Omental fat pad (tissue), 4 donors: Measurements from ENCODE around the gene LTF. TPM values are rescaled to one million over a fixed set of nuclear protein-coding genes. Genes with fewer than 3 reads are reported as not detected.

Source experiments
- ATAC-seq: fragments of 150-250 bp; one replicate; pipeline ENCODE4 v1.9.1; 2016; ENCODE audit warnings: mild to moderate bottlenecking, moderate library complexity; ENCODE audit not compliant: low FRiP score
- DNase-seq: peaks from one replicate; pipeline ENCODE4 v3.0.0-alpha.2; 2019; ENCODE audit warnings: low spot score
- total RNA-seq, 4 donors: library from RNA; depleted of rRNA; stranded (reverse); fragments of >200 nt; gene quantifications; one replicate each; pipeline ENCODE4 v1.1.0, GENCODE V29; 2016
- TF ChIP-seq, protein P1 (sequence below), 3 donors: fragments of 450-650 bp; IDR thresholded peaks; one replicate each; pipeline ENCODE4 v1.5.1; 2016 to 2017; ENCODE audit warnings: antibody characterized with exemption in 3 of 3, mild to moderate bottlenecking in 3 of 3, moderate library complexity in 2 of 3

LTF gene
- total RNA-seq, 4 donors from 2014 or later: 3.0 to 9.6 (median 6.9) TPM

DNA sequence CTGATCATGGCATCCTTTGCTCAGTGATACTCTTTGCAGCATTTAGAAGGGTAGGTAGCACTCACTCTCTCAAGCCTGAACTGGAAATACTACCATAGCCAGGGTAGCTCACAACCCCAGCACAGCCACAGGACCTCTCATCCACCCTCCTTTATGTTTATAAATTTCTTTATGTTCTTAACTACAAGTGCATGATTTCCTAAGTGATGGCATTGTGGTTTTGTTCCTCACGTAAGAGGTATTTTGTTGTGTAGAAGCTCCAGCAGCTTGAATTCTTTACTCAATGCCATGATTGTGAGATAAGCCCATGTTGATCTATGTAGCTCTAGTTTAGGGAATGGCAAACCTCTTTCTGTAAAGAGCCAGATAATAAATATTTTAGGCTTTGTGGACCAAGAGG is 25.2 kb upstream of the LTF start:
- ATAC-seq (no peak), DNase-seq (no peak)
- TF ChIP-seq, protein P1, sequence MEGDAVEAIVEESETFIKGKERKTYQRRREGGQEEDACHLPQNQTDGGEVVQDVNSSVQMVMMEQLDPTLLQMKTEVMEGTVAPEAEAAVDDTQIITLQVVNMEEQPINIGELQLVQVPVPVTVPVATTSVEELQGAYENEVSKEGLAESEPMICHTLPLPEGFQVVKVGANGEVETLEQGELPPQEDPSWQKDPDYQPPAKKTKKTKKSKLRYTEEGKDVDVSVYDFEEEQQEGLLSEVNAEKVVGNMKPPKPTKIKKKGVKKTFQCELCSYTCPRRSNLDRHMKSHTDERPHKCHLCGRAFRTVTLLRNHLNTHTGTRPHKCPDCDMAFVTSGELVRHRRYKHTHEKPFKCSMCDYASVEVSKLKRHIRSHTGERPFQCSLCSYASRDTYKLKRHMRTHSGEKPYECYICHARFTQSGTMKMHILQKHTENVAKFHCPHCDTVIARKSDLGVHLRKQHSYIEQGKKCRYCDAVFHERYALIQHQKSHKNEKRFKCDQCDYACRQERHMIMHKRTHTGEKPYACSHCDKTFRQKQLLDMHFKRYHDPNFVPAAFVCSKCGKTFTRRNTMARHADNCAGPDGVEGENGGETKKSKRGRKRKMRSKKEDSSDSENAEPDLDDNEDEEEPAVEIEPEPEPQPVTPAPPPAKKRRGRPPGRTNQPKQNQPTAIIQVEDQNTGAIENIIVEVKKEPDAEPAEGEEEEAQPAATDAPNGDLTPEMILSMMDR (IDR thresholded peaks at IDR 0.05): no peak

- ATAC-seq (no peak), DNase-seq (no peak)
- TF ChIP-seq, protein P1 (IDR thresholded peaks at IDR 0.05): no peak
Measured at GRCh38 chr3:46489381-46489780, 24.7 kb upstream of the LTF start.

GRCh38 chr3:46488735-46489361 is 24.1 kb upstream of the LTF start:
- ATAC-seq (peak; percentile 84), DNase-seq (peak; percentile 85)
- TF ChIP-seq, protein P1 (IDR thresholded peaks at IDR 0.05): peak in 2 of 3 donors; percentile 34 to 92

GRCh38 chr3:46485779-46486175 is 21.1 kb upstream of the LTF start:
- TF ChIP-seq, protein P1 (IDR thresholded peaks at IDR 0.05): no peak
- ATAC-seq: no peak

DNA sequence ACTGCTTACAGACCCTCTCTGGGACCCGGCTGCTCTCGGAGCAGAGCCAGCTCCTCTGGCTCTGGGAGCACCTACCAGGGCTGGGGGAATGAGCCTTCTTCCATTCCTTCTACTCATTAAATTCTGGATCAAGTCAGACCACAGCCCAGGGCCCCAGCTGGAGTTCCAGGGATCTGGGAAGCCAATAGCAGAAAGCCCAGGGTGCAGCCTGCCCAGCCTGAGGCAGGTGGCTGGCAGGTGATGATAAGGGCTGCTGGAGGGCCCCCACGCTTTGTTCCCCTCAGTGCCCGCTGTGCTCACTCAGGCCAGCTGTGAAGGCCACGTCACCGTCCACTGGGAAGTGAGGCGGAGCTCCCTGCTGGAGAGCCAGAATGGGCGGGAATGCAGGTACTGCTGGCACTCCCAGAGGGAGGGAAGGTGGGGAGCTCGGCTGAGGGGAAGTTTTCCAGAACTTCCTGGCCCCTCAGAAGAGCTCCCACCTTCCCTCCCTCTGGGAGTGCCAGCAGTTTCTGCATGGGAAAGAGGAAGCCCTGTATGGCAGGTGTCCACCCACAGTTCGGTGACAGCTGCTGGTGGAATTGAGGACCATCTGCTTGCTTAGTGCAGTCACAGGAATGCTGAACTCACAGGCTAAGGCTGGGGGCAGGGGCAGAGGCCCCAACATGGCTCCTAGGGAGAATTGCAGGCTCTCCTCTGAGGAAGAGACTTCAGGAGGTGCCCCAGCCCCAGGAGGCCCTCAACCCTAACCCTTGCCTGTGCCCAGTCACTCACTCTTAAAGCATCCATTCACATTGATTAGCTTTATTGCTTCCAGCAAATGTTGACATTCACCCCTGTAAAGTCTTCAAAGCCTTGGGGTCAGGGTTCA is 20.4 kb upstream of the LTF start:
- DNase-seq (no peak), ATAC-seq (peak; percentile 46)
- TF ChIP-seq, protein P1 (IDR thresholded peaks at IDR 0.05): no peak

More at GRCh38 chr3:46485779-46486175, 21.1 kb upstream of the LTF start:
- DNase-seq: no peak

DNA sequence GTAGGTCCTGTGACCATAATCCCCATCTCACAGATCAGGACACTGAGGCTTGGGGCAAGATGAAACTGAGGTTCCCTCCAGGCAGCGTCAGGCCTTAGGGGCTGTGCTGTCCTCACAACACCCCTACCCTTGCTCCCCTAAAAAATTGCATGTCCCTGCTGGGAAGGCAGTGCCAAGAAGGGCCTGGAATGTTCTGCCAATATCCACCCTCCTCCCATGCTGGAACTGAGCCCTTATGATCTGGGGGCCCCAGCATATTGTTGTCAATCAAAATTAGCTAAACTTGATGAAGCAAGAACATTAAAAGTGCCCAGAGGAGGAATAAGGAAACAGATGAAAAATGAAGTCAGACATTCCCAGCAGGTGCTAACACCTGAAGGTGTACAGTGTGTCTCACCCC is 19.7 kb upstream of the LTF start:
- no peak for DNase-seq

More for the DNA sequence above, 19.7 kb upstream of the LTF start:
- no peak for ATAC-seq
- TF ChIP-seq, protein P1 (IDR thresholded peaks at IDR 0.05): no peak
